Stimulated activated naive CD4-positive, alpha-beta T cell treated with Interleukin-2 at 50 U/mL for 16 hours (primary cell): ENCODE measurements around the gene LCP1.

Source experiments
- DNase-seq: peaks from one replicate; lab custom pipeline; 2025; lab: John Stamatoyannopoulos, UW

The LCP1 gene

DNA sequence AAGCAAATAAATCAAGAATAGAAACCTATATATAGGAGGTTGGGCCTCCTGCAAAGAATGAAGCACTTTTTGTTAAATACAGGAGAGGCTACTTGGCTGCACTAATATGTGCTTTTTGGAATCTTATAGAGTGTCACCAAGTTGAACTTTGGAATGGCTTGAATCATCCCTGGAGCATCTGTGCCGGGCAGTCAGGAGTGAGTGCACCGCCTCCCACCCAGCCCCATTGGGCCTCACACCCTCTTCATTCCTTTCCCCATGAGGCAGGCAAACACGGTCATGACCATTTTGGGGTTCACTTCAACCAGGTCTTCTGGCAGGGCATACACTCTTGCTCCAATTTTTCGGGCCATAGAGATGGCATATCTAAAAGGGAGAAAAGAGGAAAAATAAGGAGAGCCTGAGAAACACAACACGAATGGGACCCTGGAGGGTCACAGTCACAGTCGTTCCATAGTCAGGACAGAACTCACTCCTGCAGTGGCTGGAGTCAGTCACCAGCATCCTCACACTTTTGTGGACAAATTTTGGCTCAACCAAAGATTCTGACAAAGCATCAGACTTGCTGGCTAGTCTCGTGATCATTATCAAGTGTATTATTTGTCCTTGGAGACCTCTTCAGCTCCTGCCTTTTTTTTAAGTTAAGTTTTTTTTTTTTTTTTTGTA is 54.5 kb downstream of the LCP1 start:
- no peak for DNase-seq

- DNase-seq: peak; percentile 46
Observed at GRCh38 chr13:46126552-46127357, 55.2 kb downstream of the LCP1 start.

DNA sequence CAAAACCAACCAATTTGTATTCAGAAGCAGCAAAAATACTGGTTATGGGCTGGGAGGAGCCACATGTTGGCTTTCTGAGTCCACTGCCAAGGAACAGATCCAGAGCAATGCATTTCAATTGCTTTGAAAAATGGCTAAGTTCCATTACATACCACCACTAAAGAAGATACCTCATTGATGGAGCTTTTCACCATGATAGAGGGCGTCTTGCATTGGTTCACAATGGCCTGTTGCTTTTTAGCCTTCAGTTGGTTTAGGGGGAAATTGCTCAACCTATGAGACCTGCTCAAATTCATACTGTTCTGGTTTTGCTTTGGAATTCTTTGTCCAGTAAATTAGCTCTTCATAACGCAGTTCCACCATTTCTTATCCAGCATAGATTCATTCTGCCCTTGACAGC is 55.9 kb downstream of the LCP1 start:
- DNase-seq: no peak

- no peak for DNase-seq
Observed at GRCh38 chr13:46124967-46125933, 56.7 kb downstream of the LCP1 start.

DNA sequence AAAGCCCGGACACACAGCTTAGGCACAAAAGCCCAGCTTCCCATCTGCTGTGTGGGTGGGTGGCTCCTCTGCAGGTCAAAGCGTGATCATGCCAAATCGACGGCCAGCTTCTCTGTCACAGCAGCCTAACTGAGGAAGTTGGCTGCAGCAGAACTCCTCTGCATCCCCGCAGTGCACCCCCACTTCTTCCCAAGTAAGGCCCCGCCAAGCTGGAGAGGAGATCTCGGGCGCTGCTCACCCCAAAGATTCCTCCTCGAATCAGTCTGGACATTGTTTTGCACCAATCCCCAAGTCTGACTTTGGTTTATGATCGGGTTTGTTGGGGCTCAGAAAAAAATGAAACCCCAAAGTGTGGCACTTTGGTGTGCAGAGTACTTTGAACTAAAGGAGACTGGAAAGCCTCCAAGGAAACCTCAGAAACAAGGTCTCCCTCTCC is 57.4 kb downstream of the LCP1 start:
- DNase-seq: peak; percentile 6

- DNase-seq: no peak
Observed at GRCh38 chr13:46122304-46122703, 59.7 kb downstream of the LCP1 start.

GRCh38 chr13:46121597-46122163 is 60.3 kb downstream of the LCP1 start:
- no peak for DNase-seq

GRCh38 chr13:46121033-46121432 is 60.9 kb downstream of the LCP1 start:
- no peak for DNase-seq

DNA sequence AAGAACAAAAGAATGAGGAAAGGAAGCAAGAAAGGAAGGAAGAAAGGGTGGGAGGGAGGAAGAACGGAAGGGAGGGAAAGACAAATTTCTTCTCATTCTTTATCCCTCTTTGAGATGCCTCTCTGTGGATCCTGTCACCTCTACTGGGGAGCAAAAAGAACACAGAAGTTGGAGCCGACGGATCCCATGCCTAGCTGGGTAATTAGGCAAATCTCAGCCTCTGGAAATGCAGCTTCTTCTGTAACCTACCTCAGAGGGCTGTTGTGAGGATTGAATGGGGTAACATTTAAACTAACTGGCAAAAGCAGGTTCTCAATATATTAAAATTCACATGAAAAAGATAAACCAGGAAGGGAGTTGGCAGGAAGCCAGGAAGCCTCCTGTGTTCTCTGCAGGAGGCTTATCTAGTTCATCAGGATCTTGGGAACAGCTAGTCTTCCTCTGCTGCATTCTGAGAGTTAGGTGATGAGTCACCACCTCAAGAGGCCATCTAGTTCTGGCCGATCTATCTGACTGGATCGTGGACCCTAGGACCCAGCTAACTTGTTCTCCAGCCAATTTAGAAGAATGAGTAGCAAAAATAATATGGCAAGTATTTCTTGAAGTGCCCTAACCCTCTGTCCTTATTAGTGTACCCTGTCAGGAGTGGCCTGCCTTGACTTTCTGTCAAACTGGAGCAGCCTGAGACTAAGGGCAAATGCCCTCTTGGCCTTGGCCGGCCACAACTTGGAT is 61.9 kb downstream of the LCP1 start:
- no peak for DNase-seq

GRCh38 chr13:46116653-46117502 is 65.1 kb downstream of the LCP1 start:
- no peak for DNase-seq

GRCh38 chr13:46114613-46115012 is 67.4 kb downstream of the LCP1 start:
- no peak for DNase-seq

DNA sequence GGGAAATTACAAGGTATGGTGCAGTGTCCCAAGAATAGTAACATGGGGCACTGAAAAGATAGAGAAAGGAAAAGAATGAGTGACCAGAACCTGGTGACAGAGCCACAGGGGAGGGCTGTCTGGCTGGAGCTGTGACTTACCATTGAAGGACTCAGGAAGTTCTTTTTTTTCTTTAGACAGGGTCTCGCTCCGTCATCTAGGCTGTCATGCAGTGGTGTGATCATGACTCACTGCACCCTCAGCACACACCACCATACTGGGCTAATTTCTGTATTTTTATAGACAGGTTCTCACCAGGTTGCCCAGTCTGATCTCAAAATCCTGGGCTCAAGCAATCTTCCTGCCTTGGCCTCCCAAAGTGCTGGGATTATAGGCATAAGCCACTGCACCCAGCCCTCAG is 68.4 kb downstream of the LCP1 start:
- DNase-seq: no peak

DNA sequence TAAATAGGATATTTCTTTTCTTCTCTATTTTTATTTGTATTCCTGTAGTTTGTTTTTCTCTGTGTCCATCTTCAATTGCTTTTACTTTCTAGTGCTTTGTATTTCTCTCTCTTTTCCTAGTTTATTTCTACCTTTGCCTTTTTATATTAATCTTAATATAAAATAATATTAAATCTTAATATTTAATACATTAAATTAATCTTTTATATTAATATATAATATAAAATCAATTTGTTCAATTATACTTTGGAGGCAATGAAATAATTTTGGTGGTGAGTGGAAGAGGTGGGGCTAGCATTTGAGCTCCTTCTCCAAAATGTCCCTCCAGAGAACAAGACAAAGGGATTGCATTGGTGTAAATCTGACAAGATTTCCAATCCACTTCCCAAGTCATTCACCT is 70.8 kb downstream of the LCP1 start:
- DNase-seq: no peak

DNA sequence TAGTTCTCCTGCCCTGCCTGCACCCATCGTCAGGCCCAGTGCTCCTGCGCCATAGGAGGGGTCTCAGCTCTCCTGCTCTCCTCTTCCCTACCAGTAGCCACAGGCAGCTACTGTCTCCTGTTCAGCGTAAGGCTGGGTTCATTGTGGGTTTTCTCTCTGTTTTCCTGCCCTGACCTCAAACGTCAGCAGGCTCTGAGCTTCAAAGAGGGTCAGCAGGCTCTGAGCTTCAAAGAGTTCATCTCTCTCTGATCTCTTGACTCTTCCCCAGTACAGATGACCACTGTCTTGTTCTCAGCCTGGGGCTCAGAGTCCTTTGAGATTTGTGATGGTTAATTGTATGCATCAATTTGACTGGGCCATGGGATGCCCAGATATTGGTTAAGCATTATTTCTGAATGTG is 72.5 kb downstream of the LCP1 start:
- no peak for DNase-seq

DNA sequence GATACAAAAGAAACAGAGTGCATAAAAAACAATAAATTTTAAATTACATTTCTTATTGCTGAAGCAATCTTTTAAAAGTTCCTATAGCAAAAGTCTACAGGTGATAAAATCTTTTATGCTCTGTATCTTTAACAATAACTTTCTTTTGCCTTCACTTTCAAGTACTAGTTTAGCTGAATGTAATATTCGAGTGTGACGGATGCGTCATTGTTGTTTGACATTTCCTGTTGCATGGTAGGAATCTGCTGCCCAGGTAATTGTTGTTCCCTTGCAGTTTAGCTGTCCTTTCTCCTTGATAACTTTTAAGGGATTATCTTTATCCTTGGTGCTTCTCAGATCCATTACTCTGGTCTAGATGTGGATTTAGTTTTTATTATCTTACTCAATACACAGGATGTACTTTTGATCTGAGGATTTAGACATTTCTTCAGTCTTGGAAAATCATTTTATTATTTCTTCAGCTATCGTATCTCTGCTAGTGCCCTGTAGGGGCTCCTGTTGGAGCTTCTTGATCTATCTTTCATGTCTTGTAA is 75.1 kb downstream of the LCP1 start:
- DNase-seq: no peak

GRCh38 chr13:46104868-46105267 is 77.1 kb downstream of the LCP1 start, which contains the start of gene CPB2:
Gene CPB2, minus strand, starts transcription at chr13:46105033. Its CDS starts 24 bp downstream, at chr13:46105009.
- DNase-seq: no peak

DNA sequence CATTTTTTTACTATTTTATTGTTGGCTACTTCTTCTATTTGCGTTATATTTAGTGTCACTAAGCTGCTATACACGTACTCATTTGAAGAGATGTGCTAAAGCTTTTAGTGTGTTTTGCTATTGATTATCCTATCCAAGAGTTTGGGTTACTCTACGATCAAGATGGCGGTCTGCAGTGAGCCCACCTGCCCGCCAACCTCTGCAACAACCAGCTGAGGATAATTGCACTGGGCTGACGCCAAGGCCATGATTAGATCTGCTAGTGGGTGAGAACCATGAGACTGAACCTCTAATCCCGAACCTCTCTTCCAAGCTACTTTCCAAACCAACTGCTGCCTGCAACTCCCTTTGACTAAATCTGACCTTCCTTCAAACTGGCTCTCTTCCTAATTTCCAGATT is 78.9 kb downstream of the LCP1 start:
- no peak for DNase-seq

GRCh38 chr13:46102255-46102605 is 79.7 kb downstream of the LCP1 start:
- no peak for DNase-seq

DNA sequence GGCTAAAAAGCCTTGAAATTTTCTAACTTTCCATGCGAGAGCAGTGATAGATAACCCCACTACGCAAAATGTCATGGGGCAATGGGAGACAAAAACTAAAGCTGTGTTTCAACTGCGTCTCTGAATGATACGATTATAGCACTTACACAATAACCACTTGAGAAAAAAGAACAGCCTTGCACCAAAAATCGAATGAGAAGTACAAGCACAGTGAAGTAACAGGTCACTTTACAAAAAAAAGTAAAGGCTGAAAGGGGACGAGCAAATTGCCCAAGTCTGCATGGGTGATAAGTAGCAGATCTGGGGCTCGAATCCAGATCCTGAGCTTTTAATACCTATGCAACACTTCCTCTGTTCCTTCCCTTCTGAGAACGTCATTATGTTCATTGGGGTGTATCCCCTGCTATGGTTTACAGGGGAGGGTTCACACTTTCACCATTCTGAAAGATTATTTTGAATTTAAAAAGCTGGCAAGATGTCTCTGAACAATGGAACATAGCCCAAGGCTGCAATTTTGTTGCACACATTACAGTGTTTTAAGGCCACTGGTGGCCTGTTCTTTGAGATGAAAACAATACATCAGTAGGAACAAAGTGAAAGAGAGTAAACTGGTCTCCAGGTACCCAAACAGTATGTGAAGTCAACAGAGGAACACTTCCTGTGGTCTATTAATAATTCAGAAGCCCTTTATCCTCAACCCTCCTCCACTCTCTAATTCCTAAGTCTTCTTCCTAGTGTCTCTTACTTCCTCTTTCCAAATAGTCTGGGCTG is 80.3 kb downstream of the LCP1 start:
- DNase-seq: no peak
